NCI-H1092 (cell line): ENCODE data around the gene CMIP.

Source experiments
- DNase-seq: peaks from one replicate; lab custom pipeline; 2025; lab: John Stamatoyannopoulos, UW

Gene CMIP

DNA sequence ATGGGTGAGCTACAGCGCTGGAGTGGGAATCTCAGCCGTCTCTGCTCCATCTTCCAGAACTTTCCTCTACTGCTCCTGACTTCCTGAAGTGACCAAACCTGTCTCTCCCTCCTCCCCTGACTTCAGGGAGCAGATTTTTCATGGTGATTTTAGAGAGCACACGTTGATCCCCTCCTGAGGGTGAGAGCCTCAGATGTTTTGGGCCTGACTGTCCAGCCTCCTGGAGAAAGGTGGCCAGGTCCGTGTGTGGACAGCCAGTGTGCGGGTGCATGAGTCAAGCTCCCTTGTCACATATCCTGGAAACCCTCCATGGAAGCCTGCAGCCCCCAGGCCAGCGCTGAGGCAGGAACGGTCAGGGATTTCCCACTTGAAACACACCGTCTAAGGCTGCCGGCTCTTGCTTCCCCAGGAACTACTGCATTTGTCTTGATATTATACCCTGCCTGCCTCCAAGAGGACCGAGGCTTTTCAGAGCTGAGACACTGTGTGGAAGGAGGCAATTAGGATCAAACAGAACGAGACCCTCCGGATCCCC, 143.1 kb downstream of the CMIP start:
- DNase-seq: no peak

DNA sequence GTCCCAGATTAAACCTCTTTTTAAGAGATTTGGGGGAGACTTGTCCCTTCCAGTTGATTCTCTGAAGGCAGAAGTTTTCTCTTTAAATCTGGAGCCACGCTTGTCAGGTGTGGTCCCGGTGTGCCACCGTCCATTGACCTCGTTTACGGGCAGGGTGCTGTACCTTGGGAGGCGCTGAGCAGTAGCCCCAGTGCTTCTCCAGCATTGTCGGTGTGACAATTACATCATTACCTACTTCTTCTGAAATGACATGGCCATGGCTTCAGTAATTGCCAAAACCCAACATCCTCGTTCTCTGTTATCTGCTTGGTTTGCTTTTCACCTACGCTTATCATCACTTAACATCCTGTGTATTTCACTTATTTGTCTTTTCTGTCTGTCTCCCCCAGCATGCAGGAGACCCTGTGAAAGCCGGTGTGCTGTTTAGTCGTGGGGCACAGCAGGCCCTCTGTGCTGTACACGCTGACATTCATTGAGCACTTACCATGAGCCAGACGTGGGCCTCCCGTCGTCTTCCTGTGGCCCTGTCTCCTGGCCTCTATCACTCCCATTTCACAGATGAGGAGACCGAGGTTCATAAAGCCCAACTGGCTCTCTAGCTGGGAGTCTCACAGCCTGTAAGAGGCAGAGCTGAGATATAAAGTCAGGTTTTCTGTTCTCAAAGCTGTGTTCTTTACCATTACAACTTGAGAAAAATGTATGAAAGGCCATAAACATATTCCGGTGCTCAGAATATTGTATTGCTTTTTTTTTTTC, 143.9 kb downstream of the CMIP start:
- no peak for DNase-seq

- DNase-seq: no peak
These were observed 145.5 kb downstream of the CMIP start for GRCh38 chr16:81589975-81590650.

DNA sequence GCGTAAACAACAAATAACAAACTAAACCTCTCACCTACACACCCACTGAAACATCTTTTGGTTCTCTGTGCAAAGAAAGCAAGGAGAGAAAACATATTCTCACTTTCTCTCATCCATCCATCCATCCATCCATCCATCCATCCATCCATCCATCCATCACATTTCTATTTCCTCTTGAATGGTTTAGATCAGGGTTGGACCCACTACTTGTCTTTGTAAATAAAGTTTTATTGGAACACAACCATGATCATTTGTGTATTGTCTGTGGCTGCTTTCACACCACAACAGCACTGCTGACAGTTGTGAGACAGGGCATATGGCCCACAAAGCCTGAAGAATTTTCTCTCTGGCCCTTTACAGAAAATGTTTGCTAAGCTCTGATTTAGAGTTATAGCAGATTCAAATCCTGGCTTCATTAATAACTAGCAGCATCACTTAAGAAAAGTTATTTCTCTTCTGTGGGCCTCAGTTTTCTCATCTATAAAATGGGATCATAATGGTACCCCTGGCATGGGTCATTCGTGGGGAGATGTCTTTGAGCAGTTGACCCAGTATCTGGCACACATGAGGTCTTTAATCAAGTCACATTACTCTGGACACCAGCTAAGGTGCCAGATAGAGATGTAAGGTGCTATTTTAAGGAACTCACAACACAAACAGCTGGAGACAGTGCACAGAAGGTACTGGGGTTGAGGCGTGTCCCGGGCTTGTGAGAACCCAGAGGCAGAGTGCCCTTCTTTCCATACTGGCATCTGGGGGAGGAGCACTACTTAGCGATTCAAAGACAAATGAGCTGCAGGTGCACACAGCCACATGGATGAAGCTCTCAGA, 146.3 kb downstream of the CMIP start:
- no peak for DNase-seq

DNA sequence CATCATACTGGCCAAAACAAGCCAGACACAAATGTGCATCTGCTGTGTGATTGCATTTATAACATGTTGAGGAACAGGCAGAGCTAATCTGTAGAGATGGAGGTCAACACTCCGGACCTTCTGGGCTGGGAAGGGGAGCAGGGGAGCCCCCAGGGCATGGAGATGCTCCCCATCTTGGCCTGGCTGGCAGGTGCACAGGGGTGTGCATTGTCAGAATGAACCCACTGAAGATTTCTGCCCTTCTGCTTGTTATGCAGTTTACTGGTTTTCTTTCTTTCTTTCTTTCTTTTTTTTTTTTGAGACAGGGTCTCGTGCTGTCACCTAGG, 146.9 kb downstream of the CMIP start:
- no peak for DNase-seq

GRCh38 chr16:81592353-81592866, 147.8 kb downstream of the CMIP start:
- DNase-seq: no peak

GRCh38 chr16:81593481-81593880, 148.9 kb downstream of the CMIP start:
- peak; percentile 66 for DNase-seq

DNA sequence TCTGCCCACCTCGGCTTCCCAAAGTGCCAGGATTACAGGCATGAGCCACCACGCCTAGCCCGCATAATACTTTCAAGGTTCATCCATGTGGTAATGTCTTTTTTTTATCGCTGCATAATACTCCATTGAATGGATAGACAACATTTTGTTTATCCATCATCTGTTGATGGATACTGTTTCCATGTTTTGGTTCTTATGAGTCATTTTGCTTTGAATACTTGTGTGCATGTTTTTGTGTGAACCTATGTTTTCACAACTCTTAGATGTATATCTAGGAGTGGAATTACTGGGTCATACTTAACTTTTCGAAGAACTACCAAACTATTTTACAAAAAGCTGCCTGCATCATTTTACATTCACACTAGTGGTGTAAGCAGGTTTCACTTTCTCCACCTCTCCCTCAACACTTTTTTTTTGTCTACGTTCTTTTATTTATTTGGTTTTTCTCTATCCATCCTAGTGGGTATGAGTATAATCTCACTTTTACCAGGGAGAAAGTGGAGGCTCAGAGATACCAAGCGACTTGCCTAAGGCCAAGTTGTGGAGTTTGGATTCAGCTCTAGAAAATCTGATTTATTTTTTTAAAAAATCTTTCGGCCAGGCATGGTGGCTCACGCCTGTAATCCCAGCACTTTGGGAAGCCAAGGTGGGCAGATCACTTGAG, 151.2 kb downstream of the CMIP start:
- DNase-seq: no peak

- DNase-seq: no peak
These were observed 152.6 kb downstream of the CMIP start for GRCh38 chr16:81597079-81597658.

DNA sequence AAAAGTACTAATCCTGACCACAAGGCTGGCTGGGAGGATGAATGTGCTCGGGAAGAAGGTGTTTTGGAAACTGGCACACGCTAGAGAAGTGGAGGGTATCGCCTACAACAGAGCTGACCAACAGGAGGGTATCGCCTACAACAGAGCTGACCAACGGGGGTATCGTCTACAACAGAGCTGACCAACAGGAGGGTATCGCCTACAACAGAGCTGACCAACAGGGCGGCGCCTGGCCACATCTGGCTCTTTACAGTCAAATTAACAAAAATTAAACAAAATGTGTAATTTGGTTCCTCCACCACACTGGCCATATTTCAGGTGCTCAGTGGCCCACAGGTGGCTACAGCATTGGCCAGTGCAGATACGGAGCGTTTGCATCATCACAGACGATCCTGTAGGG, 153.5 kb downstream of the CMIP start:
- no peak for DNase-seq

GRCh38 chr16:81599034-81599744, 154.6 kb downstream of the CMIP start:
- DNase-seq: peak; percentile 67

DNA sequence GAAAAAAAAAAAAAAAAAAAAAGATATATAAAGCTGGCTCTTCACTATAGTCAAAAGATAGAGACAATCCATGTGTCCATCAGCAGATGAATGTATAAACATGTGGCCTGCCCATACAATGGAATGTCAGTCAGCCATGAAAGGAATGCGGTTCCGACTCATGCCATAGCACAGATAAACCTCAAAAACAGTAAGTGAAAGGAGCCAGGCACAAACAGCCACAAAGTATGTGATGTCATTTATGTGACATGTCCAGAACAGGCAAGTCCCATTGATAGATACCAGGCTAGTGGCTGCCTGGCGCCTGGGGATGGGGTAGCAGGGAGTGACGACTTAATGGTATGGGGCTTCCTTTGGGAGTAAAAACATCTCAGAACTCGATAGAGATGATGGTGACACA, 155.7 kb downstream of the CMIP start:
- no peak for DNase-seq

DNA sequence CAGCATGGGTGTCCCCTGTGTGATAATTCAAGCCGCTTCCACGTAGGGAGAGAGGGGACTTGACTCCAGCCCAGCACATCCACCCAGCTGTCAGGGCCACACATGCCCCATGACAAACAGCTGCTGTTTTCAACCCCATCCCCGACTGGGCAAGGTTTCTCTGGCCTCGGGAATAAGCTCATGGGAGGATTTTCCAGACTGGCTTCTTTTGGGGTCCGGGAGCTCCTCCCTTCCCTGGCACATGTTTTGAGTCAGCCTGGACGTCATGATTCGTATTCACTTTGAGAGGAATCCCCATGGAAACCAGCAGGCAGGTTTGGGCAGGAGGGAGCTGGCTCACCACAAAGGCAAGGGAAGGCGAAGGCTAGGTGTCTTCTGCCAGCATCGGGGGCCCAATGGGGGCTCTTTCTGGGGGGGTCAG, 156.4 kb downstream of the CMIP start:
- DNase-seq: no peak

DNA sequence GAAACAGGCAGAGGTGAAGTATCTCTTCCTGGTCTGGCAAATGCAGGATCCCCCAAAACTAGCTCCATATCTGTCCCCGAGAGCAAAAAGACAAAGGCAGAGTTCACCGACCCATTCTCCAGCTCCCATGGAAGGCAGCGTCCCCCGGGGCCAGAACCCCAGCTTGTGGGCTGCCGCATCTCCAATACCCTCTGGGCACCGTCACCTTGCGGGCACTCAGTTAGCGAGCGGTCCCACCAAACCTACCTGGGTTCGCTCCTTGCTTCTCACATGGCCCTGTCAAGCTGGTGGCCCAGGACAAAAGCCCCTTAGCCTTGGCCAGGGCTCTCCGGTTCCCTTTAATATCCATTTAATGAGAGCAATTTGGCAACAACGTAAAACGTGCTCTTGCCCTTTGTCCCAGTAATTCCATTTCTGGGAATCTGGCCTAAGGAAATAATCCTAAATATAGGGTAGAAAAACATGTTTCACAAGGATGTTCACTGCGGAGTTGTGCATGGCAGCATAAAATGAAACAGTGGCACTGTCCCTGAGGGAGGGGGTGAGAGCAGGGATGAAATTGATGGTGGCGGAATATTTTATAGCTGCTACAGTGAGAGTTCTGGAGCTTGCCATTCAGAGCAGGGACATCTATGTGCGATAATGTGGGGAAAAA, 157.1 kb downstream of the CMIP start:
- peak; percentile 24 for DNase-seq

GRCh38 chr16:81602256-81602776, 157.7 kb downstream of the CMIP start:
- no peak for DNase-seq

DNA sequence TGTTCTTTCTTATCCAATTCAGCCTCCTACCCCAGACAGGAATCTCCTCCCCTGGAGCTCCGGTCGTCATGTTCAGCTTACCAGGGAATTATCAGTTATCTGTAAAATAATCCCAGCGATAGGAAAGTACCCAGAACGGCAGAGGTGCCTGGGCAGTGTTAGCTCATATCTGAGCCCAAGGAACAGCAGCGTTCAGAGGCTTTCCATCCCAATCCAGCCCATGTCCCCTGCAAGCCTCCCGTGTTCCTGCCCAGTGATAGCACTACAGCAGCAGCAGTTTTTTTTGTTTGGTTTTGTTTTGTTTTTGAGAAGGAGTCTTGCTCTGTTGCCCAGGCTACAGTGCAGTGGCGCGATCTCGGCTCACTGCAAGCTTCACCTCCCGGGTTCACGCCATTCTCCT, 158.2 kb downstream of the CMIP start:
- no peak for DNase-seq

GRCh38 chr16:81604960-81605383, 160.4 kb downstream of the CMIP start:
- DNase-seq: no peak

GRCh38 chr16:81606039-81606438, 161.4 kb downstream of the CMIP start:
- no peak for DNase-seq

- DNase-seq: no peak
These were observed 162.4 kb downstream of the CMIP start for GRCh38 chr16:81607006-81607405.
